ENCODE results near the gene CFAP221. TPM values are rescaled to one million over a fixed set of nuclear protein-coding genes. Genes with fewer than 3 reads are reported as not detected.

CFAP221 gene
- polyA plus RNA-seq, 1 donor (not counting 4 experiments of a cell fraction or from before 2014, with no cell fraction given), result not detected

DNA sequence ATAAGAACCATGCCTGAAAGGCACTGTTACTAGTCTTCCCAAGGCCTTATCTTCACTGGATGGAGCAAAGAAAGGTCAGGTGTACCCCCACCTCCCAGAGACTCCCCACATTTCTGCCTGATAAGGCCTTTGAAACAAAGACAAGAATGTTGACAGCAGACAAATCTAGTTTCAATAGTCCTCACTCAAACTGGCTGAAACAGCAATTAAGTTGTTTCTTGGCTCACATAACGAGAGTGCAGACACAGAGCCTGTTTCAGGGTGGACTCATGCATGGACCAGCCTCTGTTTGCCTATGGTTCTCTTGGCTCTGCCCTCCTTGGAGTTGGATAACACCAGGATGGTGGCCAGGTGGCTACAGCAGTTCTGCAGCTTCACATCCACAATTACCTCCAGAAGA, 7.5 kb upstream of the CFAP221 start:
- Histone ChIP-seq H3K4me1 (ENCODE audit: control insufficient read depth, extremely low read depth, insufficient read depth, low read length) (no peaks in the 10 kb centered on the region), H3K79me2 (ENCODE audit: control insufficient read depth, insufficient read depth, low read length) (no peaks in the 10 kb centered on the region), H3K27me3 (ENCODE audit: control insufficient read depth, extremely low read depth, insufficient read depth, low read length) (peaks cover 15% of the 10 kb centered on the region), H3K36me3 (ENCODE audit: control insufficient read depth in 2 of 2, extremely low read depth in 1 of 2, insufficient read depth in 2 of 2, low read length in 2 of 2) (no peaks in the 10 kb centered on the region), H3K9me1 (ENCODE audit: control insufficient read depth, extremely low read depth, insufficient read depth, low read length) (no peaks in the 10 kb centered on the region), H3K4me2 (ENCODE audit: control insufficient read depth, extremely low read depth, insufficient read depth, low read depth, low read length) (no peak overlapping the region), H4K20me1 (ENCODE audit: control insufficient read depth, extremely low read depth, insufficient read depth, low read length) (no peaks in the 10 kb centered on the region), H3K9ac (ENCODE audit: control insufficient read depth, extremely low read depth, insufficient read depth, low read length) (no peak overlapping the region), H3K4me3 (ENCODE audit: control insufficient read depth in 2 of 3, extremely low read depth in 1 of 3, insufficient read depth in 2 of 3, low read depth in 1 of 3, low read length in 3 of 3) (no peak overlapping the region), H2AFZ (ENCODE audit: control insufficient read depth, low read length) (no peak overlapping the region), H3K9me3 (ENCODE audit: control insufficient read depth, low read depth, low read length) (peaks cover 1% of the 10 kb centered on the region), H3K27ac (ENCODE audit: control insufficient read depth, insufficient read depth, low read length) (no peak overlapping the region)
- DNase-seq (ENCODE audit: low read depth, low spot score) (no peak), FAIRE-seq (no peak)
- TF ChIP-seq, protein P1, sequence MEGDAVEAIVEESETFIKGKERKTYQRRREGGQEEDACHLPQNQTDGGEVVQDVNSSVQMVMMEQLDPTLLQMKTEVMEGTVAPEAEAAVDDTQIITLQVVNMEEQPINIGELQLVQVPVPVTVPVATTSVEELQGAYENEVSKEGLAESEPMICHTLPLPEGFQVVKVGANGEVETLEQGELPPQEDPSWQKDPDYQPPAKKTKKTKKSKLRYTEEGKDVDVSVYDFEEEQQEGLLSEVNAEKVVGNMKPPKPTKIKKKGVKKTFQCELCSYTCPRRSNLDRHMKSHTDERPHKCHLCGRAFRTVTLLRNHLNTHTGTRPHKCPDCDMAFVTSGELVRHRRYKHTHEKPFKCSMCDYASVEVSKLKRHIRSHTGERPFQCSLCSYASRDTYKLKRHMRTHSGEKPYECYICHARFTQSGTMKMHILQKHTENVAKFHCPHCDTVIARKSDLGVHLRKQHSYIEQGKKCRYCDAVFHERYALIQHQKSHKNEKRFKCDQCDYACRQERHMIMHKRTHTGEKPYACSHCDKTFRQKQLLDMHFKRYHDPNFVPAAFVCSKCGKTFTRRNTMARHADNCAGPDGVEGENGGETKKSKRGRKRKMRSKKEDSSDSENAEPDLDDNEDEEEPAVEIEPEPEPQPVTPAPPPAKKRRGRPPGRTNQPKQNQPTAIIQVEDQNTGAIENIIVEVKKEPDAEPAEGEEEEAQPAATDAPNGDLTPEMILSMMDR (optimal IDR thresholded peaks at IDR 0.05 in 1 of 3, IDR thresholded peaks at IDR 0.05 in 1 of 3, conservative IDR thresholded peaks at IDR 0.05 in 1 of 3; ENCODE audit: extremely low read depth in 1 of 3, insufficient read depth in 2 of 3, low read length in 3 of 3), result no peak
- no peak for TF ChIP-seq EZH2 (IDR thresholded peaks at IDR 0.05; ENCODE audit: low read length)
- dilution Hi-C loops (cut with MboI; ENCODE audit: extremely low pct_ligation_motif_present, low sequenced_read_pairs), result no loop called here

DNA sequence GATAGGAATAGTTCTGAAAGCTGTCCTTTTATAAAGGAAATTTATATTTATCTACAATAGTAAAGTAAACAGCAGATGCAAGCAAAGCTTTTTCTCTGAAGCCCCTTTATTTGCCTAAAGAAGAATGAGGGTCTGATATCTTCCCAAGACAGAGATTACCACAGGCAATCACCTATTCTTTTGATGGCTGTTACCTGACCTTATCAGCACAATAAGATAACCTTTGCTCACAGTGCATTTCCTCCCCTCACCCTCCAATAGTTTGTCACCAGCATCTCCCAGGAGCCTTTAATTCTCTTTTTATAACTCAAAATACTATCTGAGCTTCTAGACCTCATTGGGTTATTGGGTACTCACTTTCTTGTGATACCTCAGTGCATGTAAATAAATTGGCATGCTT, 6.5 kb upstream of the CFAP221 start:
- Histone ChIP-seq H4K20me1 (ENCODE audit: control insufficient read depth, extremely low read depth, insufficient read depth, low read length) (no peaks in the 10 kb centered on the region), H3K4me1 (ENCODE audit: control insufficient read depth, extremely low read depth, insufficient read depth, low read length) (no peaks in the 10 kb centered on the region), H3K27me3 (ENCODE audit: control insufficient read depth, extremely low read depth, insufficient read depth, low read length) (peaks cover 16% of the 10 kb centered on the region), H3K9ac (ENCODE audit: control insufficient read depth, extremely low read depth, insufficient read depth, low read length) (no peak overlapping the region), H3K4me3 (ENCODE audit: control insufficient read depth in 2 of 3, extremely low read depth in 1 of 3, insufficient read depth in 2 of 3, low read depth in 1 of 3, low read length in 3 of 3) (no peak overlapping the region), H3K9me3 (ENCODE audit: control insufficient read depth, low read depth, low read length) (peaks cover 1% of the 10 kb centered on the region), H3K4me2 (ENCODE audit: control insufficient read depth, extremely low read depth, insufficient read depth, low read depth, low read length) (no peak overlapping the region), H3K27ac (ENCODE audit: control insufficient read depth, insufficient read depth, low read length) (no peak overlapping the region), H3K36me3 (ENCODE audit: control insufficient read depth in 2 of 2, extremely low read depth in 1 of 2, insufficient read depth in 2 of 2, low read length in 2 of 2) (no peaks in the 10 kb centered on the region), H3K79me2 (ENCODE audit: control insufficient read depth, insufficient read depth, low read length) (no peaks in the 10 kb centered on the region), H3K9me1 (ENCODE audit: control insufficient read depth, extremely low read depth, insufficient read depth, low read length) (no peaks in the 10 kb centered on the region), H2AFZ (ENCODE audit: control insufficient read depth, low read length) (no peak overlapping the region)
- no peak for FAIRE-seq
- TF ChIP-seq, protein P1 (optimal IDR thresholded peaks at IDR 0.05 in 1 of 3, IDR thresholded peaks at IDR 0.05 in 1 of 3, conservative IDR thresholded peaks at IDR 0.05 in 1 of 3; ENCODE audit: extremely low read depth in 1 of 3, insufficient read depth in 2 of 3, low read length in 3 of 3), result no peak
- no peak for TF ChIP-seq EZH2 (IDR thresholded peaks at IDR 0.05; ENCODE audit: low read length)
- dilution Hi-C loops (cut with MboI; ENCODE audit: extremely low pct_ligation_motif_present, low sequenced_read_pairs), result no loop called here
- no peak for DNase-seq (ENCODE audit: low read depth, low spot score)

All from keratinocyte (primary cell).